K562 (cell line): Measurements from ENCODE around the gene HMCES. TPM values are rescaled to one million over a fixed set of nuclear protein-coding genes. Genes with fewer than 3 reads are reported as not detected.

Experiments
- ATAC-seq: fragments of 200-7000 bp; cut with Tn5 transposase; 3 replicates; pipeline ENCODE4 v1.9.1; 2020; ENCODE audit warnings: moderate library complexity
- BruUV-seq: library from RNA; stranded (reverse); fragments of 400-500 nt; replicated peaks from 2 replicates; lab custom pipeline; 2021; lab: Mats Ljungman, UMichigan
- CTCF ChIA-PET: fragments of 300-600 bp; formaldehyde crosslinking; extraction: SDS; loops from one replicate; lab custom pipeline; 2021; ENCODE audit warnings: low intra/inter-chr PET ratio; lab: Yijun Ruan, JAX
- POLR2A ChIA-PET: fragments of 300-600, 350-650 bp; sonication (Branson Sonifier 250); formaldehyde crosslinking; extraction: SDS; loops from one replicate; lab custom pipeline; 2021; ENCODE audit warnings: antibody characterized with exemption, inconsistent platforms; lab: Yijun Ruan, JAX
- DNase-seq, 4 experiments: peaks; one replicate each; pipeline versions ENCODE4 v3.0.0 to v3.0.0-alpha.2; 2011 to 2018; ENCODE audit warnings: low spot score in 3 of 4, mixed read lengths in 3 of 4; ENCODE audit errors: extremely low read depth in 1 of 4
- FAIRE-seq: peaks from 2 replicates; lab custom pipeline; 2011; peaks lifted over from hg19 to GRCh38; lab: Jason Lieb, UNC
- H2AFZ ChIP-seq: 2 replicates; pipeline ENCODE4 v1.6.0; 2011; ENCODE audit warnings: low read depth, low read length, control low read depth, inconsistent platforms
- H3K27ac ChIP-seq: fragments of 200-600 bp; 3 replicates; pipeline ENCODE4 v1.8.0; 2011; ENCODE audit warnings: low read depth, mild to moderate bottlenecking, control low read depth, inconsistent platforms, low read length, moderate library complexity, mixed read lengths; ENCODE audit errors: extremely low read depth
- H3K27me3 ChIP-seq, 2 experiments: fragments of 300-600 bp in 1 of 2; 2 replicates in 1 of 2; 3 replicates in 1 of 2; pipeline versions ENCODE4 v1.6.0 to v1.8.0; 2011; ENCODE audit warnings: inconsistent platforms in 2 of 2, low read length in 2 of 2, mild to moderate bottlenecking in 1 of 2, mixed read lengths in 1 of 2, moderate library complexity in 1 of 2; ENCODE audit not compliant: control insufficient read depth in 2 of 2, insufficient read depth in 2 of 2
- H3K36me3 ChIP-seq: fragments of 300-600 bp; 3 replicates; pipeline ENCODE4 v1.8.0; 2011; ENCODE audit warnings: mild to moderate bottlenecking, low read length, inconsistent platforms; ENCODE audit not compliant: control insufficient read depth, insufficient read depth
- H3K4me1 ChIP-seq, 2 experiments: fragments of 200-600 bp in 1 of 2; replicated peaks in 1 of 2; 2 replicates in 1 of 2; 3 replicates in 1 of 2; pipeline versions ENCODE4 v1.5.1 to v1.8.0; 2011; ENCODE audit warnings: inconsistent platforms in 2 of 2, low read length in 2 of 2, mild to moderate bottlenecking in 1 of 2, mixed read lengths in 1 of 2, moderate library complexity in 1 of 2; ENCODE audit not compliant: control insufficient read depth in 2 of 2, insufficient read depth in 2 of 2
- H3K4me2 ChIP-seq: 2 replicates; pipeline ENCODE4 v1.6.1; 2011; ENCODE audit warnings: low read length, control low read depth, inconsistent platforms, mixed read lengths; ENCODE audit not compliant: insufficient read depth
- H3K4me3 ChIP-seq: fragments of 200-600 bp; sonication (generic), shearing (Covaris generic); 2 replicates; pipeline ENCODE4 v1.5.1; 2016; ENCODE audit warnings: control low read depth, inconsistent platforms
- H3K79me2 ChIP-seq: fragments of 200-600 bp; 3 replicates; pipeline ENCODE4 v1.8.0; 2011; ENCODE audit warnings: low read length, inconsistent platforms; ENCODE audit not compliant: control insufficient read depth, insufficient read depth
- H3K9ac ChIP-seq, 2 experiments: 2 replicates each; pipeline versions ENCODE4 v1.6.0 to v1.6.1; 2011; ENCODE audit warnings: low read depth in 2 of 2, low read length in 2 of 2, control low read depth in 1 of 2, inconsistent platforms in 1 of 2, mild to moderate bottlenecking in 1 of 2, mixed read lengths in 1 of 2; ENCODE audit not compliant: insufficient read depth in 1 of 2
- H3K9me1 ChIP-seq: one replicate; pipeline ENCODE4 v1.6.0; 2011; ENCODE audit warnings: inconsistent platforms, mild to moderate bottlenecking, low read length, moderate library complexity; ENCODE audit not compliant: control insufficient read depth, insufficient read depth
- H3K9me3 ChIP-seq: replicated peaks from 2 replicates; pipeline ENCODE4 v1.5.1; 2011; ENCODE audit warnings: low read depth, low read length, inconsistent platforms; ENCODE audit not compliant: control insufficient read depth, insufficient read depth
- H4K20me1 ChIP-seq: replicated peaks from 2 replicates; pipeline ENCODE4 v1.6.1; 2011; ENCODE audit warnings: low read length, inconsistent platforms, mixed read lengths; ENCODE audit not compliant: control insufficient read depth, insufficient read depth
- HDAC2 ChIP-seq: fragments of 450-650 bp; IDR thresholded peaks from 2 replicates; pipeline ENCODE4 v1.6.1; 2016; ENCODE audit warnings: mild to moderate bottlenecking
- POLR3A ChIP-seq: IDR thresholded peaks from 2 replicates; pipeline ENCODE4 v1.6.1; 2011; ENCODE audit warnings: borderline replicate concordance, mild to moderate bottlenecking, moderate library complexity; ENCODE audit not compliant: insufficient read length, insufficient read depth; ENCODE audit errors: extremely low read depth
- TSHZ1 ChIP-seq: fragments of 250-450 bp; sonication (Bioruptor Pico); IDR thresholded peaks from 2 replicates; pipeline ENCODE4 v1.4.0; 2020; ENCODE audit warnings: mild to moderate bottlenecking, moderate library complexity
- USF2 ChIP-seq: sonication (generic); formaldehyde crosslinking; IDR thresholded peaks from 2 replicates; pipeline ENCODE4 v1.5.0; 2020; ENCODE audit warnings: missing genetic modification reagents
- ZNF274 ChIP-seq: IDR thresholded peaks from 2 replicates; pipeline ENCODE4 v1.6.1; 2011; ENCODE audit warnings: low read depth, mild to moderate bottlenecking, low read length, moderate library complexity, borderline replicate concordance
- WGBS: fragments of 100-300 bp; shearing (Covaris generic); methylation state at CpG from one replicate; pipeline ENCODE4 v1.1.6; 2016; ENCODE audit warnings: low coverage, mixed read lengths; ENCODE audit not compliant: insufficient coverage; ENCODE audit errors: missing lambda C conversion rate; 5-methylcytosine and 5-hydroxymethylcytosine counted together
- in situ Hi-C: fragments of 300-500 bp; cut with MboI; formaldehyde crosslinking; loops from 4 replicates; pipeline ENCODE4 v1.15.0; 2018; ENCODE audit warnings: inconsistent platforms, mixed read lengths
- intact Hi-C: fragments of 100-400 bp; cut with micrococcal nuclease; formaldehyde crosslinking; loops from 2 replicates; pipeline ENCODE4 v1.14.2; 2022
- polyA plus RNA-seq, 8 experiments: library from polyadenylated mRNA; depleted of rRNA in 4 of 8; stranded (reverse) in 5 of 8; unstranded in 3 of 8; fragments of >200 nt; fragmentation: Nextera tagmentation in 2 of 8; fragmentation: Illumina TruSeq in 1 of 8; extraction: Ambion mirVana in 2 of 8; extraction: Trizol in 1 of 8; gene quantifications; 2 replicates each; pipeline versions ENCODE4 v1.2.1 to v1.2.3, GENCODE V29; 2011 to 2014; ENCODE audit warnings: inconsistent platforms in 1 of 8, missing spikeins in 1 of 8
- total RNA-seq, 7 experiments: library from RNA; depleted of rRNA in 6 of 7; stranded (reverse); fragments of >200 nt in 6 of 7; fragmentation: Illumina TruSeq in 2 of 7; extraction: Trizol in 2 of 7; gene quantifications; 2 replicates each; pipeline versions ENCODE4 v1.2.1 to v1.2.3, GENCODE V29; 2011 to 2021; ENCODE audit warnings: low replicate concordance in 1 of 7
- TF ChIP-seq, protein P1 (sequence below), 2 experiments: fragments of 450-650 bp; IDR thresholded peaks; 2 replicates each; pipeline ENCODE4 v1.6.1; 2016

HMCES gene
- total and polyA plus RNA-seq, 9 of the 15 experiments (the other 6 are each of a cell fraction or from before 2014, with no cell fraction given) = 18.8 to 45.3 (median 24.8) TPM

DNA sequence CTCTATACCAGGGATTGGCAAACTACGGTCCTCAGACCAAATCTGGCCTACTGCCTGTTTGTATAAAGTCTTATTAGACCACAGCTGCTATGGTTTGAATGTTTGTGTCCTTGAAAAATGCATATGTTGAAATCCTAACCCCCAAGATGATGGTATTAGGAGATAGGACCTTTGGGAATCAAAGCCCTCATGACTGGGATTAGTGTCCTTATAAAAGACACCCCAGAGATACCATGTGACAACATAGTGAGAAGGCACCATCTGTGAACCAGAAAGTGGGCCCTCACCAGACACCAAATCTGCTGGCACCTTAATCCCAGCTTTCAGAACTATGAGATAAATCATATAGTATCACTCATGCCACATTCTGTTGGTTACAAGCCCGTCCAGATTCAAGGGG, 7.4 kb downstream of the HMCES start:
- ChIA-PET CTCF (interaction anchor here (0.7 kb wide), 1 partner anchor 16 kb away, joined by 3 read pairs; no protein-coding TSS in a partner anchor), POLR2A (interaction anchor here (0.5 kb wide), 1 partner anchor 32 kb away, joined by 3 read pairs; no protein-coding TSS in a partner anchor)
- ATAC-seq (no peak), FAIRE-seq (no peak), DNase-seq (no peak)
- H2AFZ ChIP-seq = no peak overlapping the region
- no TSS peak for BruUV-seq
- H3K9me3 ChIP-seq = no peaks in the 10 kb centered on the region
- H3K79me2 ChIP-seq = peaks cover 2% of the 10 kb centered on the region; the same call in 2 of the 3 replicates
- H3K27ac ChIP-seq = no peak overlapping the region
- H3K4me1 ChIP-seq = no peaks in the 10 kb centered on the region; a peak in 2 of 5 replicates
- H3K9me1 ChIP-seq = no peaks in the 10 kb centered on the region
- 94% methylated on average over 2 of the region's 2 CpGs for WGBS
- no peaks in the 10 kb centered on the region for H3K27me3 ChIP-seq
- intact Hi-C loops = no loop called here
- no peak overlapping the region for H3K4me3 ChIP-seq
- no peak for TF ChIP-seq USF2 (CRISPR knock-in tag)
- TF ChIP-seq ZNF274 = no peak
- TF ChIP-seq TSHZ1 = no peak
- TF ChIP-seq, protein P1, sequence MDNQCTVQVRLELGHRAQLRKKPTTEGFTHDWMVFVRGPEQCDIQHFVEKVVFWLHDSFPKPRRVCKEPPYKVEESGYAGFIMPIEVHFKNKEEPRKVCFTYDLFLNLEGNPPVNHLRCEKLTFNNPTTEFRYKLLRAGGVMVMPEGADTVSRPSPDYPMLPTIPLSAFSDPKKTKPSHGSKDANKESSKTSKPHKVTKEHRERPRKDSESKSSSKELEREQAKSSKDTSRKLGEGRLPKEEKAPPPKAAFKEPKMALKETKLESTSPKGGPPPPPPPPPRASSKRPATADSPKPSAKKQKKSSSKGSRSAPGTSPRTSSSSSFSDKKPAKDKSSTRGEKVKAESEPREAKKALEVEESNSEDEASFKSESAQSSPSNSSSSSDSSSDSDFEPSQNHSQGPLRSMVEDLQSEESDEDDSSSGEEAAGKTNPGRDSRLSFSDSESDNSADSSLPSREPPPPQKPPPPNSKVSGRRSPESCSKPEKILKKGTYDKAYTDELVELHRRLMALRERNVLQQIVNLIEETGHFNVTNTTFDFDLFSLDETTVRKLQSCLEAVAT (IDR thresholded peaks at IDR 0.05) = no peak
- TF ChIP-seq POLR3A = no peak
- TF ChIP-seq HDAC2 = no peak
- no peak overlapping the region for H3K9ac ChIP-seq
- peaks cover 17% of the 10 kb centered on the region for H3K36me3 ChIP-seq
- H3K4me2 ChIP-seq = no peak overlapping the region
- H4K20me1 ChIP-seq = no peaks in the 10 kb centered on the region
- in situ Hi-C loops = no loop called here
